NOMO-1 (cell line): ENCODE data around the gene TRPM8.
A peak's percentile ranks its signal among the peaks of the same experiment; 100 is the strongest.

Source experiments
- DNase-seq, 2 experiments: peaks; one replicate each; lab custom pipeline; 2025; ENCODE audit not compliant: unreplicated experiment in 2 of 2; lab: John Stamatoyannopoulos, UW

TRPM8 gene

GRCh38 chr2:233996461-233996860, 79.3 kb downstream of the TRPM8 start:
- DNase-seq = no peak

DNA sequence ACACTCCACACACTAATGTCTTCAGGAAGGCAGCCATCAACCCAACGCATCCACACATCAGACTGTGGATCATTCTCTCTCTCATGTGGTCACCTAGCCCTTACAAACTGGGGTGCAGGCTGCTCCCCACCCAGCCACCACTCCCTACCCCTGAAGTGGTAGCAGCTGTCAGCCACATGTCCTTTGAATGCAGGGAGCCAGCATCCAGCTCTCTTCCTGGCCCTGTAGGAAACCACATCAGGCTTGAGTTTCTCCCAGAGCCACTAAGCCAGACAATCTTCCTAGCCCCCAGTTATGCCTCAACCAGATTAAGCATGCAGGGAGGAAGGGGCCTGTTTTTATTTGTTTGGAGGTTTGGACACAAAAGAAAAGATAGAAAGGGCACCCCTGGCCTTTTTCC, 80.5 kb downstream of the TRPM8 start:
- no peak for DNase-seq

DNA sequence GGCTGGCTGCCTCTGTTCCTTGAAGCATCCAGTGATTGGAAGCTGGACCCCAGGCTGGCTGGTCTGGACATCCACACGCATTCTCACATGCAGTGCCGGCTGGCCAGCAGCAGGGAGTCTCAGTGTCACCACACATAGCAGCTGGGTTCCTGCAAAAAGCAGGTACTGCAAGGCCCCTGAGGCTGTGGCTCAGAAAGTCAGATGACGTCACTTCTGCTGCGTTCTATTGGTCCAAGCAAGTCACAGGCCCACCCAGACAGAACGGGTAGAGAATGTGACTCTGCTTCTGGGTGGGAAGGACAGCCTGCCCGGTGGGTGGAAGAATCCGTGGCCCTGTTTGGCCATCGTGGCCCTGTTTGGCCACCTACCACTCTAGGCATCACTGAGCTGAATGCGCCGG, 82.0 kb downstream of the TRPM8 start:
- no peak for DNase-seq

DNA sequence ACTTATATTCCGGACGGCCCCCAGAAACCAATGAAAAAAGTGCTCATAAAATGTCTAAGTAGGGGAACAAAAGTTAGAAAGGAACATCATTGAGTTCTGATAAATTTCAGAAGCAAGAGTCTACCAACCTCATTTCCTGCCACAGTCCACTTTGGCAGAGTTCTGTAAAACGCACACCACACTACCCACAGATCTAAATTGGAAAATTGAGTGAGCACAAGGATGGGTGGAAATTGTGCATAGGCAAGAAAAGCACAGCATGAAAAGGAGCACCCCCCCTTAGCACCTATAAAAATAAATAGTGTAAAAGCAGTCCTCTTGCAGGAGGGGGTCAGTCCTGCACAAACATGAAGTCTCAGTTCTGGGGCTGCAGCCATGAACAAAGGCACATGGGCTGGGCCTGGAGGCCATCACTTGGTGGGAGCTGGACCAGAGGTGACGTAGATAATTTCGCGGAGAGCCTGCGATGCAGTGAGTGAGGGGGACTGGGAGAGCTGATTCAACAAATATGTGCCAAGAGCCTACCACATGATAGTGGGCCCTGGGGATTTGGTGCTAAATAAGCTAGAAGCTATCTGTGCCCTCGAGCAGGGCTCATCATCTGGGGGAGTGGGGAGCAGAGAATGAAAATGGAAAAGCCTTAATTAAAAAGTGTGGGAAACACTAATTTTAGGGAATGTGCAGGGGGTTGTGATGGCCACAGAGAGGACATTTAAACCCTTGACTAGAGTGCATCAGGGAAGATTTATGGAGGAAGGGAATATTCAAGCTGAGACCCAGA, 84.4 kb downstream of the TRPM8 start:
- DNase-seq = no peak

GRCh38 chr2:234002281-234002680, 85.1 kb downstream of the TRPM8 start:
- DNase-seq = no peak

GRCh38 chr2:234003972-234004617, 86.9 kb downstream of the TRPM8 start:
- peak; percentile 56 for DNase-seq

GRCh38 chr2:234005126-234005525, 88.0 kb downstream of the TRPM8 start:
- DNase-seq = no peak

GRCh38 chr2:234006501-234006900, 89.3 kb downstream of the TRPM8 start:
- DNase-seq = no peak

DNA sequence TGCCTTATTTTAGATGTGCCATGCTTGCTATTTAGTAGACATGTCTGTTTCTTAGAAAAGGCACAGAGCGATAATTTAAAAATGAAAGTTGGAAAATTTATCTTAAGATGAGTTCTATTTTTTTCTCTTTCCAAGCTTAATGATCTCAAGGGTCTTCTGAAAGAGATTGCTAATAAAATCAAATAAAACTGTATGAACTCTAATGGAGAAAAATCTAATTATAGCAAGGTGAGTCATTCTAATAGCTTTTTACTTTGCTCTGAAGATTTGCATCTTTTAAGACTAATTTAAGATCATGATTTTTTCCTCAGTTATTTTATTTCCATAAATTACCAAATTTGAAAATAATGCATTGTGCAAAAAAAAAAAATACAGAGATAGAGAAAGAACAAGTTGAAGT, 97.3 kb downstream of the TRPM8 start:
- no peak for DNase-seq

DNA sequence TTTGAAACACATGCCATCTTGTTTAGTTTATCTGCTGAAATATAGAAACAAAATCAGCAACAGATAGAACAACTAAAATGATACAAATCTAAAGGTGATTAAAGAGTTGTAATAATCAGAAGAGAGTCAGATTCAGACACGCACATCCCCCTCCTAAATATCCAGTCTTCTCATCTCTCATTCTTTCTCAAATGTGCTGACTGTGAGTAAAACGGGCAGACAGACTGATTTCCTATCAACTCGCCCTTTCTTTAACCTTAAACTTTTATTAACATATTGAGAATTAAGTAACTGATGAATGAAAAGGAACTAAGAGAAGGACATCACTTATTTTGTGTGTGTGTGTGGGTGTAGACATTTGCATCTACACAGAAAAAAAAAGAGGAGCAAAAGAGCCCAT, 98.7 kb downstream of the TRPM8 start:
- DNase-seq = no peak

GRCh38 chr2:234019896-234020295, 102.7 kb downstream of the TRPM8 start:
- DNase-seq = no peak

DNA sequence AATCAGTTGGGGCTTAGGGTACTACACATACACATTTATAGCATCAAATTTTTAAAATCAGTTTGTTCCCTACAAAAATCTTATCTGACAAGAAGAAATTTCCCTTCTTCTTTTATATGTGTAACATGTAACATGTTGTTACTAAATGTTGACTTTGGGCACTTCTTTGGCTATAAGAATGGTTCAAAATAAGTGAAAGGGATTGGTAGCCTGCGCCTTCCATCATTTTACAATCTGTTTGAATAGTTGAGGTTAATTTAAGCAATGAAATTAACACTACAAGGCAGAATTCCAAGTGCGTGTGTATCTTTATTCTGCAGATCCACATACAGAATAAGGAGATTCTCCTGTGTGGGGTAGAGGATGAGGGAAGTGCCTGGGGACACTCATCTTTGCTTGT, 103.2 kb downstream of the TRPM8 start:
- DNase-seq = no peak

- DNase-seq = no peak
These were observed 105.3 kb downstream of the TRPM8 start for GRCh38 chr2:234022424-234022823.

- no peak for DNase-seq
These were observed 107.1 kb downstream of the TRPM8 start for GRCh38 chr2:234024304-234024703.

- peak; percentile 57 to 80 for DNase-seq
These were observed 108.3 kb downstream of the TRPM8 start for GRCh38 chr2:234025466-234025865.

DNA sequence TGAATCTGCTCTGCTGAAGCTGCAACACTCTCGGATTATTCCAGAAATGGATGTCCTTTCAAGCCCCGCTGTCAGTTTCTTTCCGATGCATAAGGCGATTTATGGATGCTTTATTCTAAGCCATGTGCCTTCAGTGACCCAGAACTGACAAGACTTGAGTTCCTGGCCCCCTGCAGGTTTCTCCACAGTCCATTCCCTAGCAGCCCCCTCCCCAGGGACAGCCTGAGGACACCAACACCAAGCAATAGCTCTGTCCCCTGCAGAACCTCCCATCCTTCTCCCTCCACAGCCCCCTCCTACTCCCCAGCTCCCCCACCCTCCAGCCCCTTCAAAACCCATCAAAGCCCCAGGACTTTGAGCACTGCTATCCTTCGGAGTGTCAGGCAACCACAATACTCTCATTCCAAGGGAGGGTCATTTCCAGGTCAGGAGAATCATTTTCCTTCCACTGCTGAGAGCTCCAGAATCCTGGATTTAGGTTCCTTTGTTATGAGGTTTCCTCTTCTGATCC, 108.8 kb downstream of the TRPM8 start:
- no peak for DNase-seq

- no peak for DNase-seq
These were observed 109.6 kb downstream of the TRPM8 start for GRCh38 chr2:234026693-234027254.

GRCh38 chr2:234027641-234028040, 110.5 kb downstream of the TRPM8 start:
- DNase-seq = peak in 1 of 2 experiments; percentile 9

- no peak for DNase-seq
These were observed 112.1 kb downstream of the TRPM8 start for GRCh38 chr2:234029150-234029733.

- no peak for DNase-seq
These were observed 114.0 kb downstream of the TRPM8 start for GRCh38 chr2:234031207-234031606.

DNA sequence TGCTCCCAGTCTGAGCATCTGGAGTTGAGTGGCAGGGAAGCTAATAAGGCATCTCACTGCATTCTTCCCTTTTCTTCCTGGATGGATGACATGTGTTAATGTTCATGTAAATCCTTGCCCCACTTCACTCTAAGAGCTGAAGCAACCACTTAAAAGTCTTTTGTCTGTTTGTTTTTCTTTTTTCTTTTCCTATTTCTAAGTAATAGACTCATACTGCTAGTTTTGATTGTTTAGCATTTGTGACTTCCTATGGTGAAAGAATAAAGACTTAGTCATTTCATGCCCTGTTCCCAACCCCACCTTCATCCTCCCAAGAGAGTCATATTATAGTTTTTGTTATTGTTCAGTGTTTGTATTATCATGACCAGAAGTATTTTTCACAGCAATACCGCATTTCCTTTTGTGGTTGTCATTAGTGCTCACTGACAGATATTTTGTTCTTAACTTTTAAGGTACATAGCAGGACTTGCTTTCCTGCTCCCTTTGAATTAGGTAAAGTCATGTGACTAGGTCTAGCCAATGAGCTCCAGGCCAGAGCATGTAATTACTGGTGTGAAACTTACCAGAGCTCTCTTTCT, 115.2 kb downstream of the TRPM8 start:
- DNase-seq = no peak
